ENCODE data around the gene YAP1.

YAP1 gene

GRCh38 chr11:102111787-102112508 lies 1.7 kb downstream of the YAP1 start:
- H3K9me3 ChIP-seq (ENCODE audit: insufficient read depth, low read length, severe bottlenecking), result no peaks in the 10 kb centered on the region
- H3K79me2 ChIP-seq (ENCODE audit: insufficient read depth, low read length), result no peaks in the 10 kb centered on the region
- ATAC-seq (ENCODE audit: insufficient read depth, low read depth), result no peak
- no peaks in the 10 kb centered on the region for H3K4me1 ChIP-seq (ENCODE audit: insufficient read depth, low read length)
- H3K27ac ChIP-seq (ENCODE audit: low read length), result no peak overlapping the region
- H3K4me3 ChIP-seq (ENCODE audit: low read depth in 1 of 2, low read length in 2 of 2), result no peak overlapping the region
- DNase-seq, result no peak
- no peak overlapping the region for H3K9ac ChIP-seq (ENCODE audit: low read depth, low read length)
- TF ChIP-seq CTCF (IDR thresholded peaks at IDR 0.05; ENCODE audit: borderline replicate concordance, extremely low read depth, low read length, poor library complexity, severe bottlenecking), result no peak
- no peak for TF ChIP-seq EZH2 (IDR thresholded peaks at IDR 0.05; ENCODE audit: borderline replicate concordance, low read depth, low read length, severe bottlenecking)
- no peak overlapping the region for H3K4me2 ChIP-seq (ENCODE audit: insufficient read depth, low read length)
- no peaks in the 10 kb centered on the region for H3K36me3 ChIP-seq (ENCODE audit: insufficient read depth, low read length)
- H4K20me1 ChIP-seq (ENCODE audit: insufficient read depth, low read length), result no peaks in the 10 kb centered on the region
- peaks cover 5% of the 10 kb centered on the region for H3K27me3 ChIP-seq (ENCODE audit: insufficient read depth, low read length, poor library complexity)
- no peak overlapping the region for H2AFZ ChIP-seq (ENCODE audit: low read depth, low read length)

GRCh38 chr11:102112509-102112821 lies 2.2 kb downstream of the YAP1 start:
- Histone ChIP-seq H2AFZ (ENCODE audit: low read depth, low read length) (no peak overlapping the region), H3K4me1 (ENCODE audit: insufficient read depth, low read length) (no peaks in the 10 kb centered on the region), H3K9ac (ENCODE audit: low read depth, low read length) (no peak overlapping the region), H3K4me3 (ENCODE audit: low read depth in 1 of 2, low read length in 2 of 2) (no peak overlapping the region), H3K79me2 (ENCODE audit: insufficient read depth, low read length) (no peaks in the 10 kb centered on the region), H3K27me3 (ENCODE audit: insufficient read depth, low read length, poor library complexity) (peaks cover 5% of the 10 kb centered on the region), H3K4me2 (ENCODE audit: insufficient read depth, low read length) (no peak overlapping the region), H3K9me3 (ENCODE audit: insufficient read depth, low read length, severe bottlenecking) (no peaks in the 10 kb centered on the region), H4K20me1 (ENCODE audit: insufficient read depth, low read length) (no peaks in the 10 kb centered on the region), H3K27ac (ENCODE audit: low read length) (no peak overlapping the region), H3K36me3 (ENCODE audit: insufficient read depth, low read length) (no peaks in the 10 kb centered on the region)
- no peak for TF ChIP-seq CTCF (IDR thresholded peaks at IDR 0.05; ENCODE audit: borderline replicate concordance, extremely low read depth, low read length, poor library complexity, severe bottlenecking)
- no peak for TF ChIP-seq EZH2 (IDR thresholded peaks at IDR 0.05; ENCODE audit: borderline replicate concordance, low read depth, low read length, severe bottlenecking)
- ATAC-seq (ENCODE audit: insufficient read depth, low read depth), result no peak
- DNase-seq, result no peak

GRCh38 chr11:102114032-102114431 lies 3.8 kb downstream of the YAP1 start:
- ATAC-seq (ENCODE audit: insufficient read depth, low read depth), result no peak
- no peak for DNase-seq
- no peak overlapping the region for H3K9ac ChIP-seq (ENCODE audit: low read depth, low read length)
- no peaks in the 10 kb centered on the region for H3K9me3 ChIP-seq (ENCODE audit: insufficient read depth, low read length, severe bottlenecking)
- no peak overlapping the region for H3K4me3 ChIP-seq (ENCODE audit: low read depth in 1 of 2, low read length in 2 of 2)
- no peaks in the 10 kb centered on the region for H3K4me1 ChIP-seq (ENCODE audit: insufficient read depth, low read length)
- no peak overlapping the region for H3K27ac ChIP-seq (ENCODE audit: low read length)
- no peak overlapping the region for H2AFZ ChIP-seq (ENCODE audit: low read depth, low read length)
- TF ChIP-seq CTCF (IDR thresholded peaks at IDR 0.05; ENCODE audit: borderline replicate concordance, extremely low read depth, low read length, poor library complexity, severe bottlenecking), result no peak
- no peak for TF ChIP-seq EZH2 (IDR thresholded peaks at IDR 0.05; ENCODE audit: borderline replicate concordance, low read depth, low read length, severe bottlenecking)
- H3K27me3 ChIP-seq (ENCODE audit: insufficient read depth, low read length, poor library complexity), result peaks cover 5% of the 10 kb centered on the region
- no peaks in the 10 kb centered on the region for H3K36me3 ChIP-seq (ENCODE audit: insufficient read depth, low read length)
- no peaks in the 10 kb centered on the region for H3K79me2 ChIP-seq (ENCODE audit: insufficient read depth, low read length)
- no peak overlapping the region for H3K4me2 ChIP-seq (ENCODE audit: insufficient read depth, low read length)
- no peaks in the 10 kb centered on the region for H4K20me1 ChIP-seq (ENCODE audit: insufficient read depth, low read length)

All from DND-41 (cell line).